LNCaP clone FGC (cell line): ENCODE data around the gene DAAM2.

Experiments used
- DNase-seq: peaks from one replicate; pipeline ENCODE4 v3.0.0-alpha.2; 2011; ENCODE audit warnings: low read depth
- H3K4me3 ChIP-seq: 2 replicates; pipeline ENCODE4 v1.5.1; 2011; ENCODE audit warnings: mild to moderate bottlenecking, low read depth, low read length, control low read depth
- CTCF ChIP-seq: IDR thresholded peaks from 2 replicates; pipeline ENCODE4 v1.5.1; 2012; ENCODE audit warnings: mild to moderate bottlenecking; ENCODE audit not compliant: control insufficient read depth, insufficient read depth; ENCODE audit errors: extremely low read depth

DAAM2 gene

GRCh38 chr6:39815356-39815755, 23.2 kb downstream of the DAAM2 start:
- no peak overlapping the region for H3K4me3 ChIP-seq
- no peak for TF ChIP-seq CTCF
- DNase-seq, result no peak

- TF ChIP-seq CTCF, result no peak
- no peak for DNase-seq
Observed at GRCh38 chr6:39816747-39817146, 24.6 kb downstream of the DAAM2 start.

GRCh38 chr6:39818695-39819094, 26.5 kb downstream of the DAAM2 start:
- DNase-seq, result no peak
- no peak overlapping the region for H3K4me3 ChIP-seq
- no peak for TF ChIP-seq CTCF

More at GRCh38 chr6:39816747-39817146, 24.6 kb downstream of the DAAM2 start:
- H3K4me3 ChIP-seq, result no peak overlapping the region

- H3K4me3 ChIP-seq, result no peak overlapping the region
- no peak for DNase-seq
- TF ChIP-seq CTCF, result no peak
Observed at GRCh38 chr6:39819228-39819627, 27.1 kb downstream of the DAAM2 start.

- no peak for DNase-seq
Observed at GRCh38 chr6:39819676-39820075, 27.5 kb downstream of the DAAM2 start.

GRCh38 chr6:39820553-39820952, 28.4 kb downstream of the DAAM2 start:
- DNase-seq, result no peak
- H3K4me3 ChIP-seq, result no peak overlapping the region
- TF ChIP-seq CTCF, result no peak

More at GRCh38 chr6:39819676-39820075, 27.5 kb downstream of the DAAM2 start:
- no peak overlapping the region for H3K4me3 ChIP-seq
- no peak for TF ChIP-seq CTCF

- no peak for TF ChIP-seq CTCF
- H3K4me3 ChIP-seq, result no peak overlapping the region
- DNase-seq, result no peak
Observed at GRCh38 chr6:39821046-39821740, 29.0 kb downstream of the DAAM2 start.
